ENCODE data around the gene SGCD.

Gene SGCD

DNA sequence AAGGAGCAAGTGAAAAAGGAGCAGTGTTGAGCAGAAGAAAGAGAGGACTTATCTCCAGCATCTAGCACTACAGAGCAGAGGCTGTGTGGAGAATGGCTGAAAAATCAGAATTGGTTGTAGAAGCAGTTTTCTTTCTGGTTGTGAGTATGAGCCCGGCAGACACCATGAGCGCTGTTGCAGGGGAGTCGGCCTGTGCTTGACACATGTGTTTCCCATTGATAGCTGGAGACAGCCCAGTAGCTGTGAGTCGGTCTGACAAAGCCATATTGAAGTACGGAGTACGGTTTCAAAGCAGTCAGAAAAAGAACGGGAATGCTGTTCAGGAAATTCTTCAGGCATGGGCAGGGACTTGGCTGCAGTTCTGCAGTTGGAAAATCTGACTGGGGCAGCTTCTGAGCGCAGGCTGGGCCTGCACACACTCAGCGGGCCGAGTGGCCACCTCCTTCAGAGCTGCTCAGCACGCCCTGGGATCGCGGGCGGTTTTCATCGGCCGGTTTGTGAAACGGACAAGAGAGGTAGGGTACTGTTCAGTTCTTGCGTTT is at the start of gene SGCD:
Gene SGCD, plus strand, starts transcription at position 447 of the 542 bp plus-strand sequence.
- no peak for DNase-seq

DNA sequence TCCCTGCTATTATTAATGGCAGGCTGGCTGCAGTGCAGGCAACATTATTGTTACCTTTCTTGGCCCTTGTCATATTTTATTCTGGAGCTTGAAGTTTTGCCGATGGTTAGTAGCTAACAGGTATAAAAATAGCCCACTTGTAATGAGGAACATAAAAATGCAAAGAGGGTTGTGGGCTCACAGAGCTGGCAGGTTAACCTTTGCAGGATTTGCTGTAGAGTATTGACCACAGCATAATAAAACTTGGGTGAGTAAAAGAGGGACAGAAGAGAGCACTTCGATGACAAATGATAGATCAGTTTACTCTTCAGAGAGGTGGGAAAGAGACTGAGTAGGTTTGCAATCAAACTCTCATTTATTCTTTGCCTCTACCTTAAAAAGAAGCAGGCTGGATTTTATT is 49.7 kb upstream of the SGCD start:
- DNase-seq, result no peak

GRCh38 chr5:156295431-156295830 is 31.5 kb upstream of the SGCD start:
- DNase-seq, result no peak

- DNase-seq, result no peak
Measured at GRCh38 chr5:156310115-156310514, 16.8 kb upstream of the SGCD start.

- no peak for DNase-seq
Measured at GRCh38 chr5:156312897-156313694, 13.9 kb upstream of the SGCD start.

- no peak for DNase-seq
Measured at GRCh38 chr5:156314416-156314815, 12.5 kb upstream of the SGCD start.

GRCh38 chr5:156322666-156323065 is 4.3 kb upstream of the SGCD start:
- DNase-seq, result no peak

DNA sequence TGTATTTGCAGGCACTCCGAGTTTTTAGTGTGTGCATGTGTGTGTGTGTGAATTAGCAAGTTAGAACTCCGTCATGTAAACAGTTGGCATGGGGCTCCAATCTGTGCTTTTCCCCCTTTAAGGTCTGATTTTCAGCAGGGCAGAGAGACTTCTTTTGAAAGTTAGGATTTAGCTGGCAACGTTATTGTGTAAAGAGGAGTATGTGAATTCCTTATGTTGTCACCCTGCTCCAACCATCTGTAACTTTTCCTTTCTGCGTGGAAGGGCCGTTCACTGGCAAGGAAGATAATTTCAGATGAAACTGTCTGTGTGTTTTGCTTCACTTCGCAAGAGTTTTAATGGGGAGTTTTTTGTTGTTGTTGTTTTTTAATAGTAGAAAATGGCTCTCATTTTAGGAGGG is 332 bp downstream of the SGCD start:
- DNase-seq, result no peak

- DNase-seq, result no peak
Measured at GRCh38 chr5:156328161-156328560, 1.2 kb downstream of the SGCD start.

GRCh38 chr5:156328766-156329165 is 1.8 kb downstream of the SGCD start:
- DNase-seq, result no peak

GRCh38 chr5:156329171-156329611 is 2.2 kb downstream of the SGCD start:
- no peak for DNase-seq

GRCh38 chr5:156330141-156330870 is 3.3 kb downstream of the SGCD start:
- DNase-seq, result no peak

DNA sequence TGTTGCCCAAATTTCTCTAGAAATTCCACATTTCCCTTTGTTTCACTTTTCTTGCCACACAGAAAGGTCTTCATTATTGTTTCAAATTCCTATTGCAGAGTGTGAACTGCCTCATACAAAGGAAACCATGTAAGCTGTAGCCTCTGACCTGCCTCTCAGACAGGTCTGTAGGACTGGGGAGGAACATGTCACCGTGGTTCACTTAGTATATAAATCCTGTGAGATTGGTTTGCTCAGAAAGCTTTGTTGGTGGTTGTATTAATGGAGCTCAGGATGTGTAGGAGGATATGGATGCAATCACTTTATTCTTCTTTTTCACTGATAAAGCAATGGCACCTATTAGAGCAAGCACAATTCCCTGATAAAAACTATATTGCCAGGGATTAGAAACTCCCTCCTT is 4.2 kb downstream of the SGCD start:
- DNase-seq, result no peak

DNA sequence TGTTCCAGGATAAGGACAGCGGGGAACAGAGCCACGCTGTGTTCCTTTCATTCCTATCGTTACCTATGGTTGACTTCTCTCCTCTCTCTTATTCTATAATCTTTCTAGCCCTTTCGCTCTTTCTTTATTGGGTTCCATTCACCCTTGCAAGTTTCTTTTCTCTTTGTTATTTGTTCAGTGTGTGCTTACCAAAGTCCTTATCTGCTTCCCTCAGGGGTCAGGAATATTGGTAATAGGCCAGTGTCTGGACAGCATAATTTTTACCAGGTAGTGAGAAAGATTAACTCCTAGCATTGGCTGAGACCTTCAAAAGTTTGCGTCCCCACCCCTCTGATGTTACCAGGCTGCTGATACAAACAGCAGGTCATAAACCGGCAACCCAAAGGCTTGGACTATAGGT is 4.9 kb downstream of the SGCD start:
- DNase-seq, result no peak

DNA sequence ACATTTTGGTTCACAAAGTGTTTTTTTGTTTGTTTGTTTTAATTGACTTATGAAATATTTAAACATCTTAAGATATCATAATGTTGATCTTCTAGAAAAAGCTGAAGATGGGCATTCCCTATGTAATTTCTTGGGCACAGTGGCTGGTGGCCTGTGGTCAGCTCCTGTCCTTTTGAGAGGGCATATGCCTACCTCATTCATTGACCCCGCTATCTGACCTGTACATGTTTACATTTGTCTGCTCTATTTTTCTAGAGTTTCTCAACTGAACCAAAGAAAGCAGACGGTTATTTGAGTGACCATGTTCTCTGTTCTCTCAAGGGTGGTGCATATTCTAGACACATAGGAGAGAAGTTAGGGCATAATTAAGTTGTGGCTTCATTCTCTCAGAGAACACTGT is 5.3 kb downstream of the SGCD start:
- no peak for DNase-seq

DNA sequence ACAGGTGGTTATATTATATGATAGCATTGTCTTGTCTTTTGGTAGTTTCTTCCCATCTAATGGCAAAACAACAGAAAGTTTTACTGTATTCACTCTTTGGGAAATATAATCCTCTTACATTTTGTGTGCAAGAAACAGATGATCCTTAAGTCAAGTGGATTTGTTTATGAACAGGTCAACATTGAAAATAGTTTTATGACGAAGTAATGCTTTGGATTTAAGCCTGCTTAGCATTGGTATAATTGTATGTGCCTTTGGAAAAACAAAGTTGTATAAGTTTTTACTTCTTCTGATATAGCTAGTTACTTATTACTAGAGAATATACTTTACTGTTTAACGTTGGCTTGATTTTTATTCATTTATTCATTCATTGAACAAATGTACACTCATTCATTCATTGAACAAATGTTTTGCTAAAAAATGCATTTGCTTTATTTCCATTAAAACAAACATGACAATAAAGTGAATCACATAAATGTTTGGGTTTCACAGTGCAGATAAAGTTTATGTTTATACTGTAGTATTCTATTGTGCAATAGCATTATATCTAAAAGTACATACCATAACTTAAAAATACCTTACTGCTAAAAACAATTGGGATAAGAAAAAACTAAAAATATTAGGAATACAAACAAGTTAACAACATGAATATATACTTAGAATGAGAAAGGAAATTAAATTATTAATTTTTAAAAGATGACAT is 12.3 kb downstream of the SGCD start:
- no peak for DNase-seq

DNA sequence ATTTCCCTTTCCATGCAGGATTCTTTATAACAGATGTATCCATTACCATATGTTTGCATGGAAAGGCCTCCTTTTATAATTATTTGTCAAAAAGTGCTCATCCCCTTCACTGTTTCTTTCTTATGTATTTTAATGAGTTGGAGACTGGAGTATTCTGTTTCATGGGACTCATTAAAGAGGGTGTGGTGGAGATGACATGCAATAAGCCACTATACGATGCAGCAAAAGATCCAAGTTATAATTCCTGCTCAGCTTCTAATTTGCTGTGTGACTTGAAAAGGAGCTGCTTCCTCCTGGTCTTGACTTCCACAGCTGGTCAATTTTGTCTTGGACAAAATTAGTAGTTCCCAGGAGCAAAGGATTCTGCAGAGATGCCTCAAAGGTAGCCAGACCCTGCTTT is 13.9 kb downstream of the SGCD start:
- DNase-seq, result no peak

- DNase-seq, result no peak
Measured at GRCh38 chr5:156350256-156350655, 23.3 kb downstream of the SGCD start.

DNA sequence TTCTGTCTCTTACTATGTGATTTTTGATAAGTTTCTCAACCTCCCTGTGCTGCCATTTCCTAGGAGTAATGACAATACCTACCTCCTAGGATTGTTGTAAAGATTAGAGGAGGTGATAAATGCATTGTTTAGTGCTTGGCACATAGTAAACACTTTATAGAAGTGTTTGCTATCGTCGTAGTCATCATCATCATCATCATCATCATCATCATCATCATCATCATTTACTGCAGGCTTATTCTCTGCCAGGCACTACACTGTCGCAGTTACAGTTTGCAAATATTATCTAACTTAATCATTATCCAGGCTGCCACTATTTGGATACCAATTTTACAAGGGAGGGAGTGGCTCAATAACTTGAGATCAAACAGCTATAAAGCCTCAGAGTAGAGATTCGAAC is 24.5 kb downstream of the SGCD start:
- no peak for DNase-seq

DNA sequence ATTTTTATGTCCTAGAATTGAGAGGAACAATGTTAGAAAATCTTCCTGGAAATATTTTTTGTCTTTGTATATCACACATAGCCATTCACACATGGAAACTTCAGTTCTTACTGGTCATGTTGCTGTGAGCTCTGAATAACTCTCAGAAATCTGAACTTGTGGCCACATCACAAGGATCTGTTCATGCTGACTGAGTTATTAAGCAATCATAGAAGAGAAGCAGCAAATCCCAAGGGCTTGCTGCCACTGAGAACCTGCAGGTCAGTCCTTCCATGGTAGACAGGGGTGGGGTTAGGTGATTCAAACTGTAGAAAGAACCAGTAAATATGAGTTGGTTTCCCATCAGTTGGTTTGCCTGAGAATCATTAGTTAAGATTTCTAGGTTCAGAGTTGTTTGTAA is 27.6 kb downstream of the SGCD start:
- no peak for DNase-seq

GRCh38 chr5:156356238-156356637 is 29.3 kb downstream of the SGCD start:
- DNase-seq, result no peak

- no peak for DNase-seq
Measured at GRCh38 chr5:156359476-156359875, 32.5 kb downstream of the SGCD start.

DNA sequence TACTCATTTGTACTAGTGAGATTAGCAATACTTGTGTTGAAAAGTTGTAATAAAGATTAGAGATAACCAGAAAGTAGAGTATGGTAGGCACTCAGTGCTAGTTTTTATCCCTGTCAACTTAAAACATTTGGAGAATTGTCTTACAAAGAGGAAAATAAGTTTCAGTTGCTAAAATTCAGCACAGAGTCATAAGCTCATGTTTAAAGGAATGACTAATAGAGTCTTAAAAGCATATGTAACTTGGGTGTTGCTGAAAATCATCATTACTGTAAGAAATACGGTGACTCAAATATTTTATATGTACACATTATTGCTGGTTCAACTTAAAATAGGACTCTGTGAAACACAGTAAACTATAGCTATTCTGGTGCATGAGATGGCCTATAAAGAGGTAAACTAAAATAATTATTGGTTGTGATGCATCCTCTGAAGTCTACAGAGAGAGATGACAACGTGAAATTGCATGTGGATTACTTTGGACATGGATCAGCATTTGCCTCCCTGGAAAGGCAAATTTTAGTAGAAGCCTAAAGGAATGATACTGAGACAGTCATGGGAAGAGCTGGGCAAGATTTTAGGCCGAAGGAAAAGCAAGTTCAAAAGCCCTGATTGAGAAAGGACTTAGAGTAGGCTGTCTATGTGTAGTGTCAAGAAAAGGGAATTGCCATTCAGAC is 34.6 kb downstream of the SGCD start:
- no peak for DNase-seq

All from NCI-H1436 treated with DMSO at 0.1 percent for 48 hours (cell line).